DMS114 treated with DMSO at 0.1 percent for 48 hours (cell line): Measurements from ENCODE around the gene PTGFRN.
"Not testable (repeated sequence)": the region's sequence is repeated elsewhere in the genome, so short reads cannot be mapped to it uniquely, and the experiment has no call there.

Experiments
- DNase-seq: peaks from one replicate; lab custom pipeline; 2025; ENCODE audit not compliant: unreplicated experiment; lab: John Stamatoyannopoulos, UW

PTGFRN gene

GRCh38 chr1:116915086-116915661 is 5.5 kb downstream of the PTGFRN start:
- no peak for DNase-seq

GRCh38 chr1:116916002-116916401 is 6.3 kb downstream of the PTGFRN start:
- DNase-seq = no peak

GRCh38 chr1:116916533-116917445 is 7.1 kb downstream of the PTGFRN start:
- no peak for DNase-seq

GRCh38 chr1:116918714-116919357 is 9.1 kb downstream of the PTGFRN start:
- DNase-seq = no peak

GRCh38 chr1:116919802-116920201 is 10.1 kb downstream of the PTGFRN start:
- DNase-seq = no peak

- DNase-seq = no peak
Measured at GRCh38 chr1:116920211-116920610, 10.5 kb downstream of the PTGFRN start.

- DNase-seq = no peak
Measured at GRCh38 chr1:116921301-116921885, 11.7 kb downstream of the PTGFRN start.

GRCh38 chr1:116921937-116922336 is 12.2 kb downstream of the PTGFRN start:
- no peak for DNase-seq

GRCh38 chr1:116923421-116923820 is 13.7 kb downstream of the PTGFRN start:
- DNase-seq = no peak

GRCh38 chr1:116927049-116927798 is 17.5 kb downstream of the PTGFRN start:
- no peak for DNase-seq

- DNase-seq = no peak
Measured at GRCh38 chr1:116929961-116930592, 20.4 kb downstream of the PTGFRN start.

- DNase-seq = no peak
Measured at GRCh38 chr1:116931016-116931918, 21.6 kb downstream of the PTGFRN start.

GRCh38 chr1:116933606-116934515 is 24.1 kb downstream of the PTGFRN start:
- no peak for DNase-seq

- no peak for DNase-seq
Measured at GRCh38 chr1:116934586-116935207, 25.0 kb downstream of the PTGFRN start.

- DNase-seq = no peak
Measured at GRCh38 chr1:116938216-116938615, 28.5 kb downstream of the PTGFRN start.

- DNase-seq = not testable (repeated sequence)
Measured at GRCh38 chr1:116939780-116940543, 30.2 kb downstream of the PTGFRN start.
